ENCODE measurements around the gene ACTL6B. TPM values are rescaled to one million over a fixed set of nuclear protein-coding genes. Genes with fewer than 3 reads are reported as not detected.

Gene ACTL6B
- total and polyA plus RNA-seq, 9 of the 15 experiments (the other 6 are each of a cell fraction or from before 2014, with no cell fraction given): not detected

GRCh38 chr7:100641463-100641859 is 14.8 kb downstream of the ACTL6B start, which contains the start of gene TFR2 (continued):
- TF ChIP-seq MNT (conservative IDR thresholded peaks at IDR 0.05) (peak in 1 of 2 experiments; percentile 70; a peak in 3 of 4 replicates), HDAC1 (IDR thresholded peaks at IDR 0.05) (peak in 1 of 2 experiments; percentile 29; a peak in 2 of 4 replicates), ZNF395 (CRISPR knock-in tag; IDR thresholded peaks at IDR 0.05) (peak; percentile 65; the same call in 1 of the 2 replicates), OTX1 (CRISPR knock-in tag; IDR thresholded peaks at IDR 0.05) (0 out of 2 replicates have a peak, but pooled peaks have one; percentile 38), GATA2 (CRISPR knock-in tag; IDR thresholded peaks at IDR 0.05) (peak; percentile 98), CTBP1 (IDR thresholded peaks at IDR 0.05; ENCODE audit: borderline replicate concordance) (peak; percentile 57; the same call in 1 of the 2 replicates), MAFK (IDR thresholded peaks at IDR 0.05; ENCODE audit: low read length) (0 out of 2 replicates have a peak, but pooled peaks have one; percentile 23), ZNF239 (CRISPR knock-in tag; IDR thresholded peaks at IDR 0.05) (0 out of 2 replicates have a peak, but pooled peaks have one; percentile 35), RB1 (IDR thresholded peaks at IDR 0.05; ENCODE audit: low read depth) (peak; percentile 62), SMARCA4 (IDR thresholded peaks at IDR 0.05) (peak; percentile 98), SOX6 (IDR thresholded peaks at IDR 0.05) (peak; percentile 94), TEAD4 (IDR thresholded peaks at IDR 0.05; ENCODE audit: low read length) (peak; percentile 95), TEAD4 (CRISPR knock-in tag; IDR thresholded peaks at IDR 0.05; ENCODE audit: borderline replicate concordance) (no peak), MTA2 (IDR thresholded peaks at IDR 0.05; ENCODE audit: low read depth) (peak; percentile 96), ERF (CRISPR knock-in tag; IDR thresholded peaks at IDR 0.05) (peak; percentile 85)
- TF ChIP-seq, protein P1, sequence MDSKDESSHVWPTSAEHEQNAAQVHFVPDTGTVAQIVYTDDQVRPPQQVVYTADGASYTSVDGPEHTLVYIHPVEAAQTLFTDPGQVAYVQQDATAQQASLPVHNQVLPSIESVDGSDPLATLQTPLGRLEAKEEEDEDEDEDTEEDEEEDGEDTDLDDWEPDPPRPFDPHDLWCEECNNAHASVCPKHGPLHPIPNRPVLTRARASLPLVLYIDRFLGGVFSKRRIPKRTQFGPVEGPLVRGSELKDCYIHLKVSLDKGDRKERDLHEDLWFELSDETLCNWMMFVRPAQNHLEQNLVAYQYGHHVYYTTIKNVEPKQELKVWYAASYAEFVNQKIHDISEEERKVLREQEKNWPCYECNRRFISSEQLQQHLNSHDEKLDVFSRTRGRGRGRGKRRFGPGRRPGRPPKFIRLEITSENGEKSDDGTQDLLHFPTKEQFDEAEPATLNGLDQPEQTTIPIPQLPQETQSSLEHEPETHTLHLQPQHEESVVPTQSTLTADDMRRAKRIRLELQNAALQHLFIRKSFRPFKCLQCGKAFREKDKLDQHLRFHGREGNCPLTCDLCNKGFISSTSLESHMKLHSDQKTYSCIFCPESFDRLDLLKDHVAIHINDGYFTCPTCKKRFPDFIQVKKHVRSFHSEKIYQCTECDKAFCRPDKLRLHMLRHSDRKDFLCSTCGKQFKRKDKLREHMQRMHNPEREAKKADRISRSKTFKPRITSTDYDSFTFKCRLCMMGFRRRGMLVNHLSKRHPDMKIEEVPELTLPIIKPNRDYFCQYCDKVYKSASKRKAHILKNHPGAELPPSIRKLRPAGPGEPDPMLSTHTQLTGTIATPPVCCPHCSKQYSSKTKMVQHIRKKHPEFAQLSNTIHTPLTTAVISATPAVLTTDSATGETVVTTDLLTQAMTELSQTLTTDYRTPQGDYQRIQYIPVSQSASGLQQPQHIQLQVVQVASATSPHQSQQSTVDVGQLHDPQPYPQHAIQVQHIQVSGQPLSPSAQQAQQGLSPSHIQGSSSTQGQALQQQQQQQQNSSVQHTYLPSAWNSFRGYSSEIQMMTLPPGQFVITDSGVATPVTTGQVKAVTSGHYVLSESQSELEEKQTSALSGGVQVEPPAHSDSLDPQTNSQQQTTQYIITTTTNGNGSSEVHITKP (IDR thresholded peaks at IDR 0.05; ENCODE audit: partially characterized antibody): peak; percentile 35
- TF ChIP-seq, protein P2, sequence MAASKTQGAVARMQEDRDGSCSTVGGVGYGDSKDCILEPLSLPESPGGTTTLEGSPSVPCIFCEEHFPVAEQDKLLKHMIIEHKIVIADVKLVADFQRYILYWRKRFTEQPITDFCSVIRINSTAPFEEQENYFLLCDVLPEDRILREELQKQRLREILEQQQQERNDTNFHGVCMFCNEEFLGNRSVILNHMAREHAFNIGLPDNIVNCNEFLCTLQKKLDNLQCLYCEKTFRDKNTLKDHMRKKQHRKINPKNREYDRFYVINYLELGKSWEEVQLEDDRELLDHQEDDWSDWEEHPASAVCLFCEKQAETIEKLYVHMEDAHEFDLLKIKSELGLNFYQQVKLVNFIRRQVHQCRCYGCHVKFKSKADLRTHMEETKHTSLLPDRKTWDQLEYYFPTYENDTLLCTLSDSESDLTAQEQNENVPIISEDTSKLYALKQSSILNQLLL (CRISPR knock-in tag; IDR thresholded peaks at IDR 0.05; ENCODE audit: borderline replicate concordance): no peak
- TF ChIP-seq, protein P3, sequence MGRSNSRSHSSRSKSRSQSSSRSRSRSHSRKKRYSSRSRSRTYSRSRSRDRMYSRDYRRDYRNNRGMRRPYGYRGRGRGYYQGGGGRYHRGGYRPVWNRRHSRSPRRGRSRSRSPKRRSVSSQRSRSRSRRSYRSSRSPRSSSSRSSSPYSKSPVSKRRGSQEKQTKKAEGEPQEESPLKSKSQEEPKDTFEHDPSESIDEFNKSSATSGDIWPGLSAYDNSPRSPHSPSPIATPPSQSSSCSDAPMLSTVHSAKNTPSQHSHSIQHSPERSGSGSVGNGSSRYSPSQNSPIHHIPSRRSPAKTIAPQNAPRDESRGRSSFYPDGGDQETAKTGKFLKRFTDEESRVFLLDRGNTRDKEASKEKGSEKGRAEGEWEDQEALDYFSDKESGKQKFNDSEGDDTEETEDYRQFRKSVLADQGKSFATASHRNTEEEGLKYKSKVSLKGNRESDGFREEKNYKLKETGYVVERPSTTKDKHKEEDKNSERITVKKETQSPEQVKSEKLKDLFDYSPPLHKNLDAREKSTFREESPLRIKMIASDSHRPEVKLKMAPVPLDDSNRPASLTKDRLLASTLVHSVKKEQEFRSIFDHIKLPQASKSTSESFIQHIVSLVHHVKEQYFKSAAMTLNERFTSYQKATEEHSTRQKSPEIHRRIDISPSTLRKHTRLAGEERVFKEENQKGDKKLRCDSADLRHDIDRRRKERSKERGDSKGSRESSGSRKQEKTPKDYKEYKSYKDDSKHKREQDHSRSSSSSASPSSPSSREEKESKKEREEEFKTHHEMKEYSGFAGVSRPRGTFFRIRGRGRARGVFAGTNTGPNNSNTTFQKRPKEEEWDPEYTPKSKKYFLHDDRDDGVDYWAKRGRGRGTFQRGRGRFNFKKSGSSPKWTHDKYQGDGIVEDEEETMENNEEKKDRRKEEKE (IDR thresholded peaks at IDR 0.05; ENCODE audit: borderline replicate concordance in 1 of 2, control insufficient read depth in 1 of 2, low read depth in 2 of 2, low read length in 1 of 2): no peak

Data from K562 (cell line).